Limb (tissue), 2 donors: ENCODE data around the gene MAGOHB.
"Not testable (repeated sequence)": the region's sequence is repeated elsewhere in the genome, so short reads cannot be mapped to it uniquely, and the experiment has no call there.

Source experiments
- DNase-seq, 2 donors: peaks; one replicate each; pipeline ENCODE4 v3.0.0-alpha.2; 2016; ENCODE audit errors: extremely low spot score in 2 of 2

MAGOHB gene

DNA sequence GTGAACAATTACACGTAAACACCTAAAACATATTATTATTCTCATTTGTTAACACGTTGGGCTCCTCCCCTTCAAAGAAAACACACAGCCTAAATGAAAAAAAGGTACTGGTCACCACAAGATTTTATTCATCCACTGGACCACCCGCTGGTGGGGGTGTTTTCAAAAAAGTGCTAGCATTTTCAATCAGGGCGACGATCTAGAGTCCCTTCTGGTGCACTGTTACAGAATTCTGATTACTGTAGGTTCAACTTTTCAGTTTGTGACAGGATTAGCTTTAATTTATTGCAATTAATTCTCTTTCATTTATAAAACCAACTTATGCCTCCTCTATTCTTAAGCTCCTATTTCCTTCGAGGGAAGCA lies 443 bp downstream of the MAGOHB start:
- DNase-seq = peak in 1 of 2 donors; percentile 31

DNA sequence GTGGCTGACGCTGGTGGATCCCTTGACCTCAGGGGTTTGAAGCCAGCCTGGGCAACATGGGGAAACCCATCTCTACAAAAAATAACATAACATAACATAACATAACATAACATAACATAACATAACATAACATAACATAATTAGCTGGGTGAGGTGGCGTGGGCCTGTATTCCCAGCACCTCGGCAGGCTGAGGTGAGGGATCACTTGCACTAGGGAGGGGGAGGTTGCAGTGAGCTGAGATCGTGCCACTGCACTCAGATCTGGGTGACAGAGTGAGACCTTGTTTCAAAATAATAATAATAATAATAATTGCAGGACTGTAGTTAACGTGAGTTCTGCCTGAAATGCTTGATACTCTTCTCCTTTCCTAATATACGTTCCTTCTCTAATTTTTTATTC lies 1.3 kb downstream of the MAGOHB start:
- no peak for DNase-seq

DNA sequence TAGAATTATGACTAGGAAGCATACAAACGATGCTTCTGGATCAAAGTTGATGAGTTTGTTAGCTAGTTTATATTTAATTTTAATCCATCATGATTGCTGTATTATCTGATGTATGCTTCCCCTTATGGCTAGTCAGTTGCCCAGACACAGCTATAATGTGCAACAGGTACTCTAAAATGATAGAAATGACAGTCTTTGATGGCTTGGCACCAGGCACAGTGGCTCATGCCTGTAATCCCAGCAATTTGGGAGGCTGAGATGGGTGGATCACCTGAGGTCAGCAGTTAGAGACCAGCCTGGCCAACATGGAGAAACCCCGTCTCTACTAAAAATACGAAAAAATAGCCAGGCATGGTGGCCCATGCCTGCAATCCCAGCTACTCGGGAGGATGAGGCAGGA lies 2.2 kb downstream of the MAGOHB start:
- not testable (repeated sequence) for DNase-seq

DNA sequence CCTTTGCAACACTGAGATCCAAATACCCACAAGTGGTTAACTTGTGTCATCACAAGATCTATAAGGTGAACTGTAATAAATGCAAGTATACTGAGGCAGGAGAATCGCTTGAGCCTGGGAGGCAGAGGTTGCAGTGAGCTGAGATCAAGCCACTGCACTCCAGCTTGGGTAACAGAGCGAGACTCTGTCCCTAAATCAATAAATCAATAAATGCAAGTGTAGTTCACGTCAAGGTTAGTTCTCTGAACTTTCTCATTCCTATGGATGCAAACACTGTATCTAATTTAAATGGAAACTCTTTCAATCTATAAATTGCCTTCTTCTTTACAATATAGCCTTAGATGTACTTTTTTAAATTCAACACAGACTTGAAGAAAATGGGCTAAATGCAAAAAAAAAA lies 3.2 kb downstream of the MAGOHB start:
- DNase-seq = no peak

DNA sequence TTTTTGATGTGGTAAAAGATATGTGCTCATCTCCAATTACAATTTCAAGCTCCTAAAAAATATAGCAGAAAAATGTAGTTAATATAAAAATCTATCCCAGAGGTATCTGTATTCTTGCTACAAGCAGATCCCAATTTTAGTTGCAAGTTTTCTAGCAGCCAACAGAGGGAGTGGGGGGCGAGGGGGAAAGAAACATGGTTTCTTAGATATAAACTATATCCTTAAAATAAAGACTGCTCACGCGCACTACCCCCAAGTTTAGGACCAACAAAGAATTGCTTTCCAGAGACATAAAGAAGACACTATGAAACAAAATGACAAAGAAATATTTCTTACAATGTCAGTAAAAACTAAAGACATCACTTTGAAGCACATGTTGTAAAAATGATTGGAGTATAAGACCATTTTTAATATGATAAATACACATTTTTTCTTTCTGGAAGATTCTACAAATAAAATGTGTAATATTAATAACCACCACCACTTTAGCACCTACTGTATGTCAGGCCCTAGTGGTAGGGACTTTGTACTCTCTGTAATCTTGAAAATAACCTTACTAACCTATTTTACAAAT lies 5.4 kb downstream of the MAGOHB start:
- no peak for DNase-seq

DNA sequence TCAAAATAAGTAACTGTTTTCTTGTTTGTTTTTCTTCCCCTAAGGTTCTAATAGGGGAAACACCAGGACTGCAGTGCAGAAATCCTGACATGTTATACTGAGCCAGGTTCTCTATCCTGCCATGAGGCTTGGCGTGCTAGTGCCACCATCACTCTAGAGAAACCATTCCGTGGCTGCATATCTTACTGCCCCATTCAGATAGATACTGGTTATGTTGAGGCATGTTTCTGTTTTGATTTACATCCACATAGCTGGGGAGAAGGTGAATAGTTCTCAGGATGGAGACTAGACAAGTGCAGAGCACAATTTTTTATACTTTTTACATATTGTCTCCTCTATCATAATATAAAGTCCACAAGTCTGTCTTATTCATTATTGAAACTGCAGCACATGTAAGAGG lies 11.5 kb downstream of the MAGOHB start:
- DNase-seq = no peak

DNA sequence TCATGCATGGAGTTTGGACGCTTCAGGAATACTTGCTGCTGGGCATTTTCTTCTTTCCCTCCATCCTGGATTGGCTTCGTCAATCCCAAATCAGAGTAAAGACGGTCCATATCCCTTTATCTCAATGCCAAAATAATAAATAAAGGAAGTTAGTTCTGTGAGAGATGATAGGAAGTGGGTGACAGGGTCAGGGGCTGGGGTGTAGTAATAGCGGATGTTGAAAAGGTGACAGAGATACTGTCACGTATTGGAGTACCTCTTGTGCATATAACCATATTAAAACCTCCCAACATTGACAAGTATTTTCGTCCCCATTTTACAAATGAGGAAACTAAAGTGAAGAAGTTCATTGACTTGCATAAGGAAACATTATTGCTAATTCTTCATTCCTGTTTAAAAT lies 12.4 kb downstream of the MAGOHB start:
- no peak for DNase-seq

DNA sequence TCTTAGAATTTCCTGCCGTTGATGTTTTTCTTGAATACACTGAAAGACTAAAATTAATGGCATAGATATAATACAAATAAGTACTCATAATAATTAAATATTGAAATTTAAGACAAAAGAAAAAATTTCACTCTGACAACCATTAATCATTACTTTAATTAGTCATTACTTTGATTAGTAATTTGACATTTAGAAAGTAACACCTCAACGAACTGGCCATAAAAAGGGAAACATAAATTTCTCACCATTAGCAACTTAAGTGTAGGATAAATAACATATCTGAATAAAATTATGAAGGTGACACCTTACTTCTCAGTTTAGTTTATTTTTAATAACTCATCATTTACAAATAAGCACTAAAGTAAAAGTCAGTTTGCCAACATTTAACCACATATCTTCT lies 17.5 kb downstream of the MAGOHB start:
- DNase-seq = no peak

DNA sequence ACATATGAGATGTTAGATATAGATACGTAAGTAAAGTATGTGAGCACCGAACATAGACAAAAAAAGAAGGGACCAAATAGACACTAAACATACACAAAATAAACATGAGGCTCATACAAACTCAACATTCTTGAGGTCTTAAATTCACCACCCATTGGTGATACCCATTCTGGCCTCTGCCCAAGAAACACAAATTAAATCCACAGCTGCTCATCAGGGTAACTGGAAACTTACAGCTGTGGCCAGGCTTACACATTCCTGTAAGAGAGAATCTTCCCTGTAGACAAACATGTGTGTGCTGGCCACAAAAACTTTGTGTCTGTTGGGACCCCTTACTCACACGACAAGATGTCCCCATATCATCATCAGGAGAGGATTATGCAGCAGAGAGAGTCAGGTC lies 22.4 kb downstream of the MAGOHB start:
- no peak for DNase-seq

DNA sequence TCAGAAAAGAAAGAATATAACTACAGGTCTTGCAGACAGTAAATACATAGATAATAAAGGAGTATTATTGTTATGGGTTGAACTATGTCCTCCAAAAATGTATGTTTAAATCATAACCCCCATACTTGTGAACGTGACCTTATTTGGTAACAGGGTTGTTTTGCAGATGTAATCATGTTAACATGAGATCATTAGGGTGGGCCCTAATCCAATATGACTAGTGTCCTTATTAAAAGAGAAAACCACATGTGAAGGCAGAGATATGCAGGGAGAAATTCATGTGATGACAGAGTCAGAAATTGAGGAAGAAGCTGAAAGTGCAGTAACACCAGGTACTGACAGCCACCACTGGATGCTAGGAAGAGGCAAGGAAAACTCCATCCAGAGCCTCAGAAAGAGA lies 29.0 kb downstream of the MAGOHB start:
- no peak for DNase-seq

DNA sequence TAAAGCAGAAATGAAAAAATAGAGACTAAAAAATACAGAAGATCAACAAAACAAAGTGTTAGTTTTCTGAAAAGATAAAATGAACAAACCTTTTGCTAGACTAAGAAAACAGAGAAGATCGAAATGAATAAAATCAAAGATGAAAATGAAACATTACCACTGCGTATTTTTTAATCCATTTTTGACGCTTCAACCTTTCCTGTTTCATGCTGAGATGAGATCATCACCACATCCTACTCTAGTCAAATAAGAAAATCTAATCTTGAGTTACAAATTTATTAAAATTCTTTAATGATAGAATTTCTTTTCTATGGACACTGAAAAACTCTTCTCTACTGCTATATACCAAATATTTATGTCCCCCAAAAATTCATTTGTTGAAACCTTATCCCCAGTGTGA lies 30.7 kb downstream of the MAGOHB start:
- DNase-seq = no peak

DNA sequence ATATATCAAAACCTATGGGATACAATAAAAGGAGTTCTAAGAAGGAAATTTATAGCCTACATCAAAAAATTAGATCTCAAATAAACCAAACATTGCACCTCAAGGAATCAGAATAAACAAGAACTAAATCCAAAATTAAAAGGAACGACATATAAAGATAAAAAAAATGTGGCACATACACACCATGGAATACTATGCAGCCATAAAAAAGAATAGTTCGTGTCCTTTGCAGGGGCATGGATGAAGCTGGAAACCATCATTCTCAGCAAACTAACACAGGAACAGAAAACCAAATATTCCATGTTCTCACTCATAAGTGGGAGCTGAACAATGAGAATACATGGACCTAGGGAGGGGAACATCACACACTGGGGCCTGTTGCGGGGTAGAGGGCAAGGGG lies 31.3 kb downstream of the MAGOHB start:
- DNase-seq = not testable (repeated sequence)

DNA sequence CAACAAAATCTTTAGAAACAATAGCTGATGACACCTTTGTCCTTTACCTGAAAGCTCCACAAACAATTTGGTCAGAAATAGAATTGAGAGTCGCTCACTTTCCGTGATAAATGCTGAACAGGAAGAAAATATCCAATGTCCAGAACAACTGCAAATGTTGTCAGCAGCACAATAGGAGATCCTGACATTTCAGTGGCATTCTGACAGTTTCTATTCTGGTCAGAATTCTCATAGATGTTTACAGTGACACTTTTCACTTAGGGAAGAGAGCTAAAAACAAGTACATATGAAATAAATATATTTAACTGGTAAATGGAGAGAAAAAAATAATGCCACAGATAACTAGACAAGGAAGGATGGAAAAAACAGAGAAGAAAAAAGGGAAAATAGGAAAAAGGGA lies 39.1 kb downstream of the MAGOHB start:
- DNase-seq = no peak

DNA sequence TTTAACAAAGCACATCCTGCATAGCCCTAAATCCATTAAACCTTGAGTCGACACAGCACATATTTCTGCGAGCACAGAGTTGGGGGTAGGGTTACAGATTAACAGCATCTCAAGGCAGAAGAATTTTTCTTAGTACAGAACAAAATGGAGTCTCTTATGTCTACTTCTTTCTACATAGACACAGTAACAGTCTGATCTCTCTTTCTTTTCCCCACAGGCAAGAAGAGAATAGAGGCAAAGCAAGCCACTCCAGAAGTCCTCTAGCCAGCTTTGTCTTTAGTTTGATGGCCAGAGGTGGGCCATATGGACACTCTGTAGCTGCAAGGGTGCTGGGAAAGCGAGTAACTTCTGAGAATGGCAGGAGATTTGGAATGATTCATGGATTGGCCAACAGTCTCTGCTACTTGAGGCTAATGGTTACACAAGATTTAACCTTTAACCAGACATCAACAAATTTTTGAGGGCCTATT lies 41.4 kb downstream of the MAGOHB start:
- DNase-seq = not testable (repeated sequence)

DNA sequence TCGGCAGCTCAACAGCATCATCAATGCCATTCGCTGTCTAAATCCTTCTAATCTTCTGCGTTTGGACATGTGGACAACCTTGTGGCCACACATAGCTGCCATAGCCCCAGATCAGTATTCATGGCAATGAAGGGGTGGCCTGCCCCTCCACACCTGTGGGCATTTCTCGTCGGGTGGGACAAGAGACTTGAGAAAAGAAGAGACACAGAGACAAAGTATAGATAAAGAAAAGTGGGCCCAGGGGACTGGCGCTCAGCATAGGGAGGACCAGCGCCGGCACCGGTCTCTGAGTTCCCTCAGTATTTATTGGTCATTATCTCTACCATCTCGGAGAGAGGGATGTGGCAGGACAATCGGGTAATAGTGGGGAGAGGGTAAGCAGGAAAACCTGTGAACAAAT lies 42.3 kb downstream of the MAGOHB start:
- no peak for DNase-seq

DNA sequence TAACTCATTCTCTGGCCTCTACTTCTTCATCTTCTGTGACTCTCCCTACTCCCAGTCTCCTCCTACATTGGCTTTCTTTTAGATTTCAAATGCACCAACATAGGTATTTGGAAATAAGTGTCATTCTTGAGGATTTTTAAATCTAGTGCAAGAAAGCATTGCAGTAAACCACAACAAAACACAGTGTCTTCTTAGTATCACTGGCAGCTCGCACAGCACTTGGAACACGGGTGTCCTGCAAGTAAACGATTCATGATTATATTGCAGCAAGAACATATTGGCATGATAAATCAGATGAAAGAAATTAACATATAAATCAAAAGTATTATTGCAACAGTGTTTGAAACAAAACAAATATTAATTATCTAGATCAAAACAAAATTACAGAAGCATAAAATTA lies 45.6 kb downstream of the MAGOHB start:
- no peak for DNase-seq

DNA sequence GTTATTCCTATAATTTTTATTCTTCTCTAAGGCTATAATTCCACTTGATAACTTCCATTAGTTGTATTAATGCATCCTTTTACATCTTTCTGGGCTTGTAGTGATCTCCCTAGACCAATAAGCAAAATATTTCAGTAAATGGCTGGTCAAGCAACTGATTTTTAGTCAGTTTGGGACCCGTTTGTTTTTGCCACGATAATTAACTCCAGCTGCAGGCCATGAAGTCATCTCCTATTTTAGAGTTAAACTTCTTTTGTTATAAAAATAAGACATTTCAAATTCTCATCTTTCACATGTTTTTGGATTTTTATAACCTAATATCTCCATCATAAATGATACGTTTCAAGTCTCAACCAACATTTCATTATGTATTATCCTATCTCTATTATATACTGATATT lies 49.4 kb downstream of the MAGOHB start:
- no peak for DNase-seq

DNA sequence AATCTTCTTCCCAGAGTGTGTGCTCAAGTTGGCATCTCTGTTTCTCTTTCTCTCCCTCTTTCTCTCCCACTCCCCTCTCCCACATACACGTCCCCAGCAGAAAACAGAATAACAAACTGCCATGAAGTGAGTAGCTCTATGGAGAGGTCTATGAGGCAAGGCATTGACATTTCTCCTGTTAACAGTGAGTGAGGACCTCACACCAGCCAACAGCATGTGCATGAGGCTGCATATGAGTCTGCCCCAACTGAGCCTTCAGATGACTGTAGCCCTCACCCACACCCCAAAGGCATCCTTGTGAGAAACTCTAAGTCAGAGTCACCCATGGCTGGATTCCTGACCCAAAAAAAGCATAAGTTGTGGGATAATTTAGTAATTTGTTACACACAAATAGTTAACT lies 50.4 kb downstream of the MAGOHB start:
- DNase-seq = no peak

DNA sequence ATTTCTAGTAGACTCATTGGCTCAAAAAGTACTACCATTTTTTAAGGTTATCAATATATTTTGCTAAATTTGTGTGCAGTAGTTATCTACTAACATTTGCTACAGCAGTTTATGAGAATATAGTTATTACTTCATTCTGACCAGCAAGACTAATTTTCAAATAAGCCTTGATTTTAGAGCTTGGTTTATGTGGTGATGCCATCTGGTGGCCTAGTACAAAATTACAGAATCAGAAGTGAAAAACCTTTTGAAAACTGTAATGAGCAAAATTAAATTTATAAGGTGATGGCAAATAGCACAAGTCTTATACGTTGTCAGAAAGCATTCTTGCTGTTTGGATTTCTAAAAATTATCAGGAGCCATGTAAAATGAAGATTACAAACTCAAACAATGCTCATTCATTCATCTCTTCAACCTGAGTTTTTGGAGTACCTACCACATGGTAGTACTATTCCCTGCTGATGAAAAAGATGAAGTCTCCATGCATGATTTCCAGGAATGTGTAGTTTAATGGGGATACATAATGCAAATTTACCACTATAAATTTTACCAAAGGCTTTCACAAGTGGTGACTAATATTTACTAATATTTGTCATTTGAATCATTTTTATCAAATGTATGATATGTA lies 51.0 kb downstream of the MAGOHB start:
- DNase-seq = peak in 1 of 2 donors; percentile 49

DNA sequence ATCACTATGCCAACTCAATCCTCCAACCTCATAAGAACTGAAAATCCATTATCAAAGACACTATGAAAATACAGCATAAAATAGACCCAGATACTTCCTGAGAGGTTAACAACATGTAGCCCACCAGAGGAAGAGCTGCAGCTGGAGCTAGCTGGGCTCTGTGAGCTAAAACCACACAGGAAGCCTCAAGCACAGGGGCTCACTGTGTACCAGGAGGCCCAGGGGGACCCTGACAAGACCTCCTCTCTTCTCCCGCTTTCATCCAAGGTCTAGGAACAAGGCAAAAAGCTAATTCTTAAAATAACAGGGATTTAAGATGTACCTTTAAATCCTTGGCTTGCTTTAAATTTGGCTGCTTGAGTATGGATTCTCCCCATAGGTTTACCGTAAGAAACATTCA lies 54.2 kb downstream of the MAGOHB start:
- no peak for DNase-seq

DNA sequence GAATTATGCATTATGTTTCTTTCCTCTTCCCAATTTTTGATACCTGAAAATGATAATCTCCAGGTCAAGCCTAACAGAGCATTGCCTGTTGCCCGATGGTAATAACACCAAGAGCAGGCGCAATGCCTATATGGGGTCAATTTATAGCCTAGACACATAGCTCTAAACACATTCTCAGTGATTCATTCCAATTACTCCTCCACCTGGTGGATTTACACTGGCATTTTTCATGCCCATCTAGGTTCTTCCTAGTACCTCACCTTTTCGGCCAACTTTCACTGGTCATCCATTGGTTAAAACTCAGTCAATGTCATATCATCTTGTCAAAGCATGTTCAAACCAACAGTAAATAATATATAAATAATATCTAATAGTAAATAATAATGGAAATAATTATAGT lies 54.6 kb downstream of the MAGOHB start:
- DNase-seq = no peak

DNA sequence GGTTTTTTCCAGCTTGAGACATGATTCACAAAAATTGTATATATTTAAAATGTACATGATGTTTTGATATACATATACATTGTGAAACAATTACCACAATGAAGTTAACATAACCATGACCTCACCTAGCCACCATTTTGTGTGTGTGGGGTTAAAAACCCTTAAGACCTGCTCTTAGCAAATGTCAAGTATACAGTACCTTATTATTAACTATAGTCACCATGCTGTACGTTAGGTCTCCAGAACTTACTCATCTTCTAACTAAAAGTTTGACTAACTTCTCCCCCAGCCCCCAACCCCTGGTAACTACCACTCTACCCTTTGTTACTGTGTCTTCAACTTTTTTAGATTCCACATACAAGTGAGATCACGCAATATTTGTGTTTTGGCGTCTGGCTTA lies 55.1 kb downstream of the MAGOHB start:
- DNase-seq = no peak

DNA sequence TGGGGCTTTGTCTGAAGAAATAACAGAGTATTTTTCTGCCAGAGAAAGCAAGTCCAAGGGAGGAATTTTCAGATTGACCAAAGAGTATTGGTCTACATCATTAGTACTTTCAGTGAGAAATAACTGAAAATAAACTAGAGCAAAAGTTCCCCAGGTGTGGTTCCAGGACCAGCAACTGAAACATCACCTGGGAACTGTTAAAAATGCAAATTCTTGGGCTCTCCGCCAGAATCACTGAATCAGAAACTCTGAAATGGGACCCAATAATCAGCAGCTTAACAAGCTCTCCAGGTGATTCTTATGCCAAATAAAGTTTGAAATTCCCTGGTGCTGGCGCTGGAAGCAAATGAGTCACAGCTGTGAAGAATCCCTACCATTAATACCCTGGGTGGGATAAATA lies 55.6 kb downstream of the MAGOHB start:
- no peak for DNase-seq

DNA sequence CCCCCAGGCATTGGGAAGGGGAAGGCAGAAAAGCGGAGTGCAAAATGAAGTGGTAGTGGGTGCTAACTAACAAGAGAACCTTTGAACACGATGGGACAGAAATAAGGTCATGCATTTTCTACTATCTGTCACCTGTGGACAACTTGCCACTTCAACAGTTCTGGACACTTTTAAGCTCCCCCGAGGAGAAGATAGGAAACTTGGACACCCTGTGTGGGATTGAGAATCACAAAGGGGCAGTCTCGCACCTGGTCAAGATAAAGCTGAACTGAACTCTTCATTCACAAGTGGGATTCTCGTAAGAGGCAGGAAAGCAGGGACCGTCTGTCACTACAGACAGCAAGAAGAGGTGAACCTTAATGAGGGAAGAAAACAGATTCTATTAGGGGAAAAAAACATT lies 56.1 kb downstream of the MAGOHB start:
- no peak for DNase-seq
